Activated naive CD4-positive, alpha-beta T cell treated with anti-CD3 and anti-CD28 coated beads for 36 hours (primary cell): ENCODE data around the gene RAMP2. TPM values are rescaled to one million over a fixed set of nuclear protein-coding genes. Genes with fewer than 3 reads are reported as not detected.
"Not testable (repeated sequence)": the region's sequence is repeated elsewhere in the genome, so short reads cannot be mapped to it uniquely, and the experiment has no call there.

Source experiments
- CTCF ChIA-PET: fragments of 350-600 bp; sonication (Branson Sonifier 250); formaldehyde crosslinking; loops from one replicate; lab custom pipeline; 2021; ENCODE audit warnings: antibody characterized with exemption; lab: Charles Lee
- DNase-seq: peaks from one replicate; pipeline ENCODE4 v3.0.0-alpha.2; 2020
- H3K27ac Mint-ChIP-seq: one replicate; pipeline ENCODE4 v1.8.0; 2021; ENCODE audit warnings: mild to moderate bottlenecking, mixed read lengths
- H3K27me3 Mint-ChIP-seq: one replicate; pipeline ENCODE4 v1.8.0; 2021; ENCODE audit warnings: low read depth, mixed read lengths
- H3K36me3 Mint-ChIP-seq: one replicate; pipeline ENCODE4 v1.8.0; 2021; ENCODE audit warnings: low read depth, mixed read lengths
- H3K4me1 Mint-ChIP-seq: one replicate; pipeline ENCODE4 v1.8.0; 2021; ENCODE audit warnings: low read depth, mixed read lengths
- H3K4me3 Mint-ChIP-seq: one replicate; pipeline ENCODE4 v1.8.0; 2021; ENCODE audit warnings: mild to moderate bottlenecking, moderate library complexity, mixed read lengths
- H3K9me3 Mint-ChIP-seq: one replicate; pipeline ENCODE4 v1.8.0; 2021; ENCODE audit warnings: mixed read lengths
- intact Hi-C: fragments of 100-400 bp; cut with micrococcal nuclease; formaldehyde crosslinking; loops from one replicate; pipeline ENCODE4 v1.15.1; 2023
- total RNA-seq, 2 experiments: library from RNA; stranded (reverse); gene quantifications; one replicate each; pipeline ENCODE4 v1.2.3, GENCODE V29; 2021

RAMP2 gene
- total RNA-seq, 2 experiments from 2014 or later: not detected

GRCh38 chr17:42748908-42749798 lies 11.9 kb upstream of the RAMP2 start:
- no peak overlapping the region for H3K4me3 Mint-ChIP-seq

DNA sequence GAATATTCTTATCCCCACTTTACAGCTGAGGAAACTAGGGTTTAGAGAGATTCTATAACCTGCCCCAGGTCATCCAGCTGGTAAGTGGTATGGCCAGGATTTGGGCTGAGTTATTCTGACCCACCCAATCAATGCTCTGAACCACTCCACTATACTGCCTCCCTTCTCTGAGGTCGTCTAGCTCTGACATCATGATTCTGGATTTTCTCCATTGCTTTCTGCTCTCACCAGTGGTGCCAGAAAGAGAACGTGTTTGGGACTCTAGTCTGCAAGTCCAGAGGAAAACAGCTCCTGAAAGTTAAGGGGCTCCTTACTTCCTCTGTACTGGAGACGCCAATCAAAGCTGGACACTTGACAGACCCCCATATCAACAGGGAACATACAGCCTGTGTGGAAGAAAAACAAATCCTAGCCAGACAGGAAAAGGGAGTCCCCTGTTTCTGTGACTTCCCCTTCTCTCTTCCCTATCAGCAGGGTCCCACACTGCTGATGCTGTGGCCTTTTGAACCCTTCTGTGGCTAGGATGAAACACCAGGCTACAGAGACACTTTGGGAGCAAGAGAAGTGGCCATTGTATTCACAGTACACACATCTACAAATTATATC lies 10.2 kb upstream of the RAMP2 start:
- CTCF ChIA-PET: interaction anchor here (0.6 to 4.3 kb wide), 2 partner anchors 13 to 120 kb away, joined by 4 to 19 read pairs; no protein-coding TSS in a partner anchor
- peaks cover 11% of the 10 kb centered on the region for H3K27me3 Mint-ChIP-seq
- H3K36me3 Mint-ChIP-seq: no peaks in the 10 kb centered on the region
- intact Hi-C loops: no loop called here
- no peaks in the 10 kb centered on the region for H3K4me1 Mint-ChIP-seq
- no peak overlapping the region for H3K27ac Mint-ChIP-seq
- no peak overlapping the region for H3K4me3 Mint-ChIP-seq
- no peaks in the 10 kb centered on the region for H3K9me3 Mint-ChIP-seq
- no peak for DNase-seq

More at GRCh38 chr17:42748908-42749798, 11.9 kb upstream of the RAMP2 start:
- Mint-ChIP-seq H3K27me3 (peaks cover 10% of the 10 kb centered on the region), H3K36me3 (no peaks in the 10 kb centered on the region), H3K27ac (no peak overlapping the region), H3K9me3 (no peaks in the 10 kb centered on the region), H3K4me1 (peaks cover 6% of the 10 kb centered on the region)
- intact Hi-C loops: loop anchor here (10.0 kb wide), 1 partner anchor 1476 kb away; no protein-coding TSS in a partner anchor
- CTCF ChIA-PET: interaction anchor here (1.6 to 4.3 kb wide), 2 partner anchors 10 to 14 kb away, joined by 4 to 19 read pairs; no protein-coding TSS in a partner anchor
- DNase-seq: no peak

- Mint-ChIP-seq H3K4me1 (no peaks in the 10 kb centered on the region), H3K4me3 (no peak overlapping the region), H3K36me3 (no peaks in the 10 kb centered on the region), H3K27ac (no peak overlapping the region), H3K27me3 (peaks cover 11% of the 10 kb centered on the region), H3K9me3 (no peaks in the 10 kb centered on the region)
- intact Hi-C loops: no loop called here
- no peak for DNase-seq
- CTCF ChIA-PET: no interaction called here
Observed at GRCh38 chr17:42751628-42752027, 9.4 kb upstream of the RAMP2 start.

GRCh38 chr17:42754782-42755181 lies 6.2 kb upstream of the RAMP2 start:
- CTCF ChIA-PET: interaction anchor here (1.0 to 2.2 kb wide), 2 partner anchors 9 to 176 kb away, joined by 3 to 6 read pairs; no protein-coding TSS in a partner anchor
- intact Hi-C loops: no loop called here
- H3K36me3 Mint-ChIP-seq: no peaks in the 10 kb centered on the region

GRCh38 chr17:42759982-42760651 lies 910 bp upstream of the RAMP2 start:
- Mint-ChIP-seq H3K27ac (no peak overlapping the region), H3K27me3 (peaks cover 51% of the 10 kb centered on the region), H3K4me3 (no peak overlapping the region), H3K36me3 (no peaks in the 10 kb centered on the region), H3K4me1 (peaks cover 11% of the 10 kb centered on the region), H3K9me3 (no peaks in the 10 kb centered on the region)
- CTCF ChIA-PET: interaction anchor here (0.8 to 2.4 kb wide), 10 partner anchors 13 to 182 kb away, joined by 3 to 11 read pairs (median 4); partner anchors contain the start of genes BECN1, PSMC3IP and VPS25
- intact Hi-C loops: loop anchor here (1.0 to 10.0 kb wide), 2 partner anchors 15 to 55 kb away; partner anchors contain the start of gene EZH1
- peak; percentile 34 for DNase-seq

More at GRCh38 chr17:42754782-42755181, 6.2 kb upstream of the RAMP2 start:
- Mint-ChIP-seq H3K9me3 (no peaks in the 10 kb centered on the region), H3K4me1 (no peaks in the 10 kb centered on the region), H3K27me3 (peaks cover 23% of the 10 kb centered on the region), H3K27ac (no peak overlapping the region), H3K4me3 (no peak overlapping the region)
- no peak for DNase-seq

GRCh38 chr17:42761638-42762037 lies 611 bp downstream of the RAMP2 start:
- Mint-ChIP-seq H3K9me3 (no peaks in the 10 kb centered on the region), H3K4me1 (peaks cover 11% of the 10 kb centered on the region), H3K27ac (no peak overlapping the region), H3K27me3 (peaks cover 52% of the 10 kb centered on the region), H3K36me3 (no peaks in the 10 kb centered on the region), H3K4me3 (no peak overlapping the region)
- intact Hi-C loops: loop anchor here (10.0 kb wide), 1 partner anchor 57 kb away; no protein-coding TSS in a partner anchor
- CTCF ChIA-PET: interaction anchor here (0.6 to 2.4 kb wide), 7 partner anchors 8 to 183 kb away, joined by 3 to 6 read pairs (median 4); partner anchors contain the start of genes TUBG2 and VPS25
- no peak for DNase-seq

- H3K4me1 Mint-ChIP-seq: peaks cover 4% of the 10 kb centered on the region
- no peaks in the 10 kb centered on the region for H3K9me3 Mint-ChIP-seq
- intact Hi-C loops: loop anchor here (10.0 kb wide), 1 partner anchor 61 kb away; no protein-coding TSS in a partner anchor
- no peak overlapping the region for H3K27ac Mint-ChIP-seq
- H3K27me3 Mint-ChIP-seq: peaks cover 30% of the 10 kb centered on the region
- DNase-seq: no peak
- no peak overlapping the region for H3K4me3 Mint-ChIP-seq
- CTCF ChIA-PET: interaction anchor here (1.9 kb wide), 1 partner anchor 46 kb away, joined by 4 read pairs; no protein-coding TSS in a partner anchor
- no peaks in the 10 kb centered on the region for H3K36me3 Mint-ChIP-seq
Observed at GRCh38 chr17:42766124-42766523, 5.1 kb downstream of the RAMP2 start.

DNA sequence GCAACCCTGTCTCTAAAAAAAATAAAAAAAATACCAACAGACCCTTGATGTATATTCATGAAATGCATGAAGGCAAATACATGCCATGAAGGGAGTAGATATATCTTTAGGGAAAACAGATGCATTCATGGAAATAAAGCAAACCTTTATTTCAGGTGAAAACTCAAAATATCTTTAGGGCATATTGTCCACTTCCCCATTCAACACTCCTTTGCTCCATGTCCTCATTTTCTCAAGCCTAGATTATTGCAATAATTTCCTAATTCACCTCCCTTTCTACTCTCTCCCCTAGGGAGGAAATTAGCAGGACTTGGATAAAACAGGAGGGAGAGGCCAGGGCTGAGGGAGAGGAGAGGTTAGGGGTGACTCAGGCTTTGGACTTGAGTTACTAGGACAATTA lies 6.5 kb downstream of the RAMP2 start:
- DNase-seq: no peak
- intact Hi-C loops: loop anchor here (10.0 kb wide), 1 partner anchor 63 kb away; no protein-coding TSS in a partner anchor
- Mint-ChIP-seq H3K36me3 (no peaks in the 10 kb centered on the region), H3K27me3 (peaks cover 21% of the 10 kb centered on the region), H3K4me1 (peaks cover 5% of the 10 kb centered on the region), H3K9me3 (no peaks in the 10 kb centered on the region), H3K27ac (no peak overlapping the region), H3K4me3 (no peak overlapping the region)
- CTCF ChIA-PET: interaction anchor here (0.9 kb wide), 1 partner anchor 189 kb away, joined by 4 read pairs; no protein-coding TSS in a partner anchor

GRCh38 chr17:42768006-42768405 lies 7.0 kb downstream of the RAMP2 start:
- H3K4me1 Mint-ChIP-seq, H3K27ac Mint-ChIP-seq, CTCF ChIA-PET, H3K4me3 Mint-ChIP-seq, H3K9me3 Mint-ChIP-seq, DNase-seq, H3K36me3 Mint-ChIP-seq: not testable (repeated sequence)
- H3K27me3 Mint-ChIP-seq: peaks cover 16% of the 10 kb centered on the region
- intact Hi-C loops: loop anchor here (10.0 kb wide), 1 partner anchor 63 kb away; no protein-coding TSS in a partner anchor

GRCh38 chr17:42769964-42770363 lies 8.9 kb downstream of the RAMP2 start:
- intact Hi-C loops: loop anchor here (10.0 kb wide), 1 partner anchor 65 kb away; no protein-coding TSS in a partner anchor
- Mint-ChIP-seq H3K4me1 (peaks cover 25% of the 10 kb centered on the region), H3K36me3 (peaks cover 10% of the 10 kb centered on the region)
- H3K4me3 Mint-ChIP-seq, H3K27ac Mint-ChIP-seq, H3K9me3 Mint-ChIP-seq, H3K27me3 Mint-ChIP-seq, CTCF ChIA-PET, DNase-seq: not testable (repeated sequence)

GRCh38 chr17:42772945-42773289 lies 11.9 kb downstream of the RAMP2 start:
- peak overlapping the region; percentile 99 for H3K4me3 Mint-ChIP-seq
- no peak for DNase-seq
- no peaks in the 10 kb centered on the region for H3K9me3 Mint-ChIP-seq
- peak overlapping the region; percentile 92 for H3K27ac Mint-ChIP-seq
- peaks cover 29% of the 10 kb centered on the region for H3K36me3 Mint-ChIP-seq
- no peaks in the 10 kb centered on the region for H3K27me3 Mint-ChIP-seq
- CTCF ChIA-PET: interaction anchor here (1.0 to 2.5 kb wide), 6 partner anchors 9 to 195 kb away, joined by 3 to 11 read pairs (median 8); partner anchors contain the start of genes PSMC3IP and RAMP2
- H3K4me1 Mint-ChIP-seq: peaks cover 25% of the 10 kb centered on the region
- intact Hi-C loops: no loop called here
